NOMO-1 treated with dmso at 0.1 percent for 144 hours (cell line): ENCODE measurements around the gene TSC2.
"Not testable (repeated sequence)": the region's sequence is repeated elsewhere in the genome, so short reads cannot be mapped to it uniquely, and the experiment has no call there.

Source experiments
- DNase-seq: peaks from one replicate; lab custom pipeline; 2025; ENCODE audit not compliant: unreplicated experiment; lab: John Stamatoyannopoulos, UW

TSC2 gene

DNA sequence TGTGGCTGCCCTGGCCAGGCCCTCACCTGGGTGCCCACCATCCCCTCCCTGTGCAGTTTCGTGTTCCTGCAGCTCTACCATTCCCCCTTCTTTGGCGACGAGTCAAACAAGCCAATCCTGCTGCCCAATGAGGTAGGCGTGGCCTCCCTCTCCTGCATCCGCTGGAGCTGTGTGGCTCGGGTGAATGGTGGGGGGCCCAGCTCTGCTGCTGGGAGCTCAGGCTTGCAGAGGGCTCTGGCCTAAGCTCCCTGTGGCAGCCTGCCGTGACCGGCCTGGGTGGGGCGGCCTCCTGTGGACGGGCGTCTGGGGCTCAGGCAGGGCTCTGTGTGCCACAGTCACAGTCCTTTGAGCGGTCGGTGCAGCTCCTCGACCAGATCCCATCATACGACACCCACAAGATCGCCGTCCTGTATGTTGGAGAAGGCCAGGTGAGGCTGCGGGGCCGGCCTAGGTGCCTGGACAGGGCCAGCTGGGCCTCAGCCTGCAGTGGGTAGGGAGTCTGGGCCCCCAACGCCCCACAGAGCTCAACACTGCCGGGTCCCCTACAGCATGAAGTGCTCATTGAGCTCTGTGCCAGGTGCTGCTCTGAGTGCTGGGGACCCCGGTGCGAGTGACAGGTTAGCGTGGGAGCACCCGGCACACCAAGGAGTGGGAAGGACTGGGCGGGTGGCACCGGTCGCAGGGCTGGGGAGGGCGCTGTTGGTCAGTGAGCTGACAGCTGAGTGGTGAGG lies 37.3 kb downstream of the TSC2 start:
- no peak for DNase-seq

DNA sequence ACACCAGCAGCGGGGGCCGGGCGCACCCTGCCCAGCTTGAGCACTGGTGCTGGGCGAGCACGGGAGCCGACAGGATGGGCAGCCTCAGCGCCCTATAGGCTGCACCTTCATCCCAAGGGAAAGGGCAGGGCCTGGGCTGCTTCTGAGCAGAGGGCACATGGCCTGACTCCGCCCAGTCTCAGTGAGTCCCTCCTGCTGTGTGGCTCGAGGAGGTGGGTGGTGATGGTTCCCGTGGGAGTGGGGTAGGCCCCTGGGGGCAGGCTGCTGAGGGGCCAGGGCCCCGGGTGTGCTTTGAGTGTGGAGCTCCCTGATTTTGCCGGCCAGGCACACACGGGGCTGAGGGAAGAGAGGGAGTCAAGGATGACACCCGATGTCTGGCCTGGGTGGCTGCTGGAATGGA lies 37.9 kb downstream of the TSC2 start:
- DNase-seq: no peak

DNA sequence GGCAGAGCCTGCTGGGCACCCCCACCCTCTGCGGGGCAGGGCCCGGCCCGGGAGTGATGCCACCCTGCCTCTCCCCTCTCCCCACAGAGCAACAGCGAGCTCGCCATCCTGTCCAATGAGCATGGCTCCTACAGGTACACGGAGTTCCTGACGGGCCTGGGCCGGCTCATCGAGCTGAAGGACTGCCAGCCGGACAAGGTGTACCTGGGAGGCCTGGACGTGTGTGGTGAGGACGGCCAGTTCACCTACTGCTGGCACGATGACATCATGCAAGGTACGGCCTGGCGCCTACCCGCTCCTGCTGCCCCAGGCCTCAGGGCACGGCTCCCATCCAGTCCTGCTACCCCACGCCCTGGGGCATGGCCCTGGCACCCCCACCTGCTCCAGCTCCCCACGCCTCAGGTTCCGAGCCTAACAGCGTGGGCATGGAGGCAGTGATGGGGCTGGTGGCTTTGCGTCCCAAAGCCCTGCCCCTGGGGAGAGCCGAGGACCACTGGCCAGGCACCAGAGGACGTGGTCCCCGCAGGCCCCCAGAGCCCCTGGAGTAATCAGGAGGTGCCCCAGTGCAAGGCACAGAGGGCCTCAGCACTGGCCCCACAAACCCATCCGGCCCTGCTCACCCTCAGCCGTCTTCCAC lies 38.4 kb downstream of the TSC2 start:
- DNase-seq: no peak

DNA sequence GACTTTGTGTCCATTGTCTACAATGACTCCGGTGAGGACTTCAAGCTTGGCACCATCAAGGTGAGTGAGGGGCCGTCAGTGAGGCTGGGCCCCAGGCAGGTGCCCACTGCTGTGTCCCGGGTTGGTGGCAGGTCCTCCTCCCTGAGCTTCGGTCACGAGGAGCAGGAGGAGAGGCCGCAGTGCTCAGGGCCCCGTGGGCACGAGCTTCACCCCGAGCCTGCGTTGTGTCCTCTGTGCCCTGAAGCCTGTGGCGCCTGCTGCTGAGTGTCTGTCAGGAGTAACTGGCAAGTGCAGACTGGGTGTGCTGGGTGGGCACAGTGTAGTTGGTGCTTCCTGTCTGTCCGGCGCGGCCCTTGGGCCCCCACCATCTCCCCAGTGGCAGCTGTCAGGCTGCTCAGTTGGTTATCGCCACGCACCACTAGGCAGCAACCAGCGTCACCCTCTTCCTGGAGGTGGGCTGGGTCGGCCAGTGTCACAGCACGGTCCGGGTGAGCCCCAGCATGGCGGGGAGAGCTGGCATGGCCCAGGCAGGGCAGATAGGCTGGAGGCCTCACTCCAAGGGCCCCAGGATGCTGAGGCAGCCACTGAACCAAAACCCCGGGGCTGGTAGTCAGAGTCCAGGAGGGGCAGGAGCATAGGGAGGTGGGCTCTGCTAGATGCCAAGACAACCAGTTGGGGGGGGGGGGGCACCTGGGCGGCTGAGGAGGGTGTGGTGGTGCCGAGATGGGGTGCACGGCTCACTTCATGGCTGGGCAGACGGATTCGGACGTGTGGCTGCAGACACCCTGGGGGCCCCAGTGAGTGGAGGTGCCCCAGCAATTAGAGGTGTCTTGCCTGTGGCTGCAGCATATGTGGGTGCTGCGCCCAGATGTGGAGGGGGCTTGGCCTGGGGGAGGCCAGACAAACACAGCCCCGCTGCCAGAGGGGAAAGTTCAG lies 39.3 kb downstream of the TSC2 start:
- DNase-seq: no peak

DNA sequence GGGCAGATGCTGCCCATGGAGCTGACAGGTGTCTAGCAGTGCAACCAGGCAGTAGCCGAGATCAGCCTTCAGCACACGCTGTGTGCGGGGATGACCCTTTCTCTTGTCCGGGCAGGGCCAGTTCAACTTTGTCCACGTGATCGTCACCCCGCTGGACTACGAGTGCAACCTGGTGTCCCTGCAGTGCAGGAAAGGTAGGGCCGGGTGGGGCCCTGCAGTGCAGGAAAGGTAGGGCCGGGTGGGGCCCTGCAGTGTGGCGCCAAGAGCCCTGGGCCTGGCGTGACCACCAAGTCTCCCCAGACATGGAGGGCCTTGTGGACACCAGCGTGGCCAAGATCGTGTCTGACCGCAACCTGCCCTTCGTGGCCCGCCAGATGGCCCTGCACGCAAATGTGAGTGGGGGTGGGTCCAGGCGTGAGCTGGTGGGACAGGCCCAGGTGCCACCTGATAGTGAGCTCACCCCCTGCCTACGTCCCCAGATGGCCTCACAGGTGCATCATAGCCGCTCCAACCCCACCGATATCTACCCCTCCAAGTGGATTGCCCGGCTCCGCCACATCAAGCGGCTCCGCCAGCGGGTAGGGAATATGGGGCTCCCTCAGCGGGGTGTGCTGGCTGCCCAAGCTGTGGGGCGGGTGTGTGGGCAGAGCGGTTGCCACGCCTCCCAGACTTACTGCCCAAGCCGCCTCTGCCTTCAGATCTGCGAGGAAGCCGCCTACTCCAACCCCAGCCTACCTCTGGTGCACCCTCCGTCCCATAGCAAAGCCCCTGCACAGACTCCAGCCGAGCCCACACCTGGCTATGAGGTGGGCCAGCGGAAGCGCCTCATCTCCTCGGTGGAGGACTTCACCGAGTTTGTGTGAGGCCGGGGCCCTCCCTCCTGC lies 40.2 kb downstream of the TSC2 start:
- DNase-seq: no peak

DNA sequence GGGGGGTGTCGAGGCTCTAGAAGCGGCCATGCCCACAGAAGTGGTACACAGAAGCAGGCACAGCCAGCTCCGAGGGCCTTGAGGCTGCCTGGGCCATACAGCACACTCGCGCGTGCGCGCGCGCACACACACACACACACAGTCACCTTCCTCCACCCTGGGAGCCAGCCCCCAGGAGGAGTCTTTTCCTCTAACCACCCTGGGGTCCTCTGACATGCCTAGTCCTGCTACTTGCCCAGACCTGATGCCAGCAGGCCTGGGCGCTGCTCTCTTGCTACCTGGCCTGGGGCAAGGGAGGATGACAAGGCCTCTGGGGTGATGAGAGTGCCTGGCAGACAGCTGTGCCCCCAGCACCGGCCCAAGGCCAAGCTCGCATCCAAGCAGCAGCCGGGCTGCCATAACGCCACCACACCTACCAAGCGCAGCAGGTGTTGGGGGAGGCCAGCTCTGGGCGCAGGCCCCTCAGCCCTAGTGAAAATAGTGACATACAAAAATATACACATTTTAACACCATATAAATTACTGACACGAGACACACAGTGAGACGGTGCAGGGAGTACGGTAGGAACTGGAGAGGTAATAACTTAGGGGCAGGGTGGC lies 41.1 kb downstream of the TSC2 start:
- no peak for DNase-seq

DNA sequence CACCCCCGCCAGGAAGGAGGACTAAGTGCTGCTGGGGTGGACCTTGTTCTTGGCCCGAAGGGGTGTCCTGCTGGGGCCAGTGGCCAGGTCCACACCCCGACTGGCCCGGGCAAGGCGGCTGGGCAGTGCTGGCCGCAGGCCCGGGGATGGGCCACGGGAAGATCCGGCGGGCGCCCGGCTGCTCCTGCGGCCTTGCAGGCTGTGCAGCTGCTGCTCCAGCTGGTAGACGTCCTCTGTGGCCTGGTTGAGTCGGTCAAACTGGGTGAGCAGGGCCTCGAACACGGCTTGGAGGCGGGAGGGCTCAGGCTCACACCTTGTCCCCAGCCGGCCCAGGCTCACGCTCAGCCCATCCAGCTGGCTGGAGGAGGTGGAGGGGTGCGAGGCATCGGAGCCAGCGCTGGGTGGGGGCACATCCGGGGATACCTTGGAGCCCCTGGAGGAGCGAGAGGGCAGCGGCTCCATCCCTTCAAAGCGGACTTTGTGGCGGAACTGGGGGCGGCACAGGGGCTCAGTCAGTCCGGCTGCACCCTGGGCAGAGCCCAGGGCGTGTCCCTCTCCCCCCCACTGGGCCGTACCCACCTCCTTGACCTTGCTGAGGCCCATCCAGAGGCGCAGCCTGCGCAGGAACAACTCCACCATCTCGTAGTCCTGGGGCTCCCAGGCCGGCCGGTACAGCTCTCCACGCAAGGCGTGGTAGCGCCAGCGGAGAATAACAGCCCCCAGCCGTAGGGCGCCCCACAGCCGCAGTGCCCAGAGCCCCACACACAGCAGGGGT lies 42.1 kb downstream of the TSC2 start:
- no peak for DNase-seq

DNA sequence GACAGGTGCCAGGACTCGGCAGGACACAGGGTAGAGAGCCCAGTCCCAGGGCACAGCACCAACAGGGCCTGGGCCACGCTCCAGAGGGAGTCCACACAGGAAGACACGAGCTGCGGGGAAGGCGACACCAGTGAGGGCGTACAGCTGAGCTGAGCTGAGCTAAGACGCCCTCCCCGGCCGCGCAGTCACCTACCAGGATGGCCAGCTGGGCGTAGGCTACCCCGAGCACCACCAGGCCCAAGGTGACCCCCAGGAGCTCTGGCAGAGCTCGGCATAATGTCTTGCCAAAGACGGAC lies 42.6 kb downstream of the TSC2 start:
- no peak for DNase-seq

DNA sequence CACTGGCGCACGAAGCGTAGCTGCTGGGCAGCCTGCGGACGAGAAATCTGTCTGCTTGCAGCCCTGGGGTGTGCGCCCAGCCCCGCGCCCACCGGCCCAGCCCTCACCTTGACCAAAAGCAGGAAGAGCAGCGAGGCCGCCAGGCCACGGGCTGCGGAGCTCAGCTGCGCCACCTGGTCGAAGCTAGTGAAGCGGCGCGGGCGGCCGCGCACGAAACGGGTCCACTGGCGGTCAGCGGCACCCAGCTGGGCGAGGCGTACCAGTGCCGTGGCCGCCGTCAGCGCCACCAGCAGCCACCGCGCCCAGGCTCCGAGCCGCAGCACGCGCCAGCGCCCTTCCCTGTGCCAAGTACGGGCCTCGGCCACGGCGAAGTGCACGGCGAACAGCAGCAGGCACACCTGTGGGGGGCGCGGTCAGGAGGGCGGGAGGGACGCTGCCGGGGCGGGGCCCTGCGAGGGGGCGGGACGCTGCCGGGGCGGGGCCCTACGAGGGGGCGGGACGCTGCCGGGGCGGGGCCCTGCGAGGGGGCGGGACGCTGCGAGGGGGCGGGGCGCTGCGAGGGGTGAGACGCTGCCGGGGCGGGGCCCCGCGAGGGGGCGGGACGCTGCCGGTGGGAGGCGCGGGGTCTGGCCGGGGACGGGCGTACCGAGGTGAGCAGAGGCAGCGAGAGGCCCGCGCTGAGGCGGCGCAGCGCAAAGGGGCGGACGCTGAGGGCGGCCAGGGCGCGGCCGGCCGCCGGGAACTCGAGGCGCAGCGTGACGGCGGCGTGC lies 43.2 kb downstream of the TSC2 start:
- no peak for DNase-seq

DNA sequence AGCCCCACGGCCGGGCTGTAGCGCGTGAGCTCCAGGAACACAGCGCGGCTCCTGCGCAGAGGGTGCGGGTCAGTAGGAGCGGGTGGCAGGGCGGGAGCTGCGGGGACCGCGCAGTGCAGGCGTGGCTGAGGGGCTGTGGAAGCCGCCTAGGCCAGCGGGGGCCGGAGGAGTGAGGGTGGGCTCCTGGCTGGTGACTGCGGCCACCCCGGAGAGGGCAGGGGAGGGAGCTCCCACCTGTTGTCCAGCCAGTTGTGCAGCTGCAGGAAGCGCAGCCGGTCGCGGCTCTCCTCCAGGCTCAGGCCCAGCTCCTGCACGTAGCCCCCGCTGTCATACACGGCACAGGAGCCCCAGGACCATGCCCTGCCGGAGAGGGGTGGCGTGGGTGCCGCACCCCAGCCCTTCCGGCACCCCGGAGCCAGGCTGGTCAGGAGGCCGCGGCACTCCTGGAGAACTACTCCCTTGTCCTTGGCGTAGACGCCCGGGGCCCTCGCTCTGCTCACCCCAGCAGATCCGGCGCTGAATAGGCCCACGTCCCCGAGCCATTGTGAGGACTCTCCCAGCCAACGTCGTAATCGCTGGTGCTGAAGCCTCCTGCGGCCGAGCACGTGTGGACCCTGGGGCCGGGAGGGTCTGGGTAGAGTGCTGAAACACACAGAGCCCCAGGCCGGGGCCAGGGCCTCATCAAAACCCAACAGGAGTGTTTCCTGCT lies 43.9 kb downstream of the TSC2 start:
- no peak for DNase-seq

DNA sequence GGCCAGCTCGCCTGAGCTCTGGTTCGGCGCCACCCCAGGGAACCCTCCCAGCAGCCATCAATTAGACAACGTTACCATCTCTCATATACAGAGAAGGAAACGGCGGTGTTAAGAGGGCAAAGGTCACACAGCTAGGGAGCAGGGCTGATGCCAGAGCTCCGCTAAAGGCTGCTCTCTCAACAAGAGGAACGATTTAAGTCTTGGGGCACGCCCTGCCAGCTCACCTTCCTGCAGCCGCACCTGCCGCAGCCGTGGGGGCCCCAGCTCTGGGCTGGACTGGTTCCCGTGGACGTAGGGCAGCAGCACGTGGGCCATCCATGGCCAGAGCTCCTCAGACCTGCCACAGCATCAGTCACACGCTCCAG lies 44.5 kb downstream of the TSC2 start:
- no peak for DNase-seq

DNA sequence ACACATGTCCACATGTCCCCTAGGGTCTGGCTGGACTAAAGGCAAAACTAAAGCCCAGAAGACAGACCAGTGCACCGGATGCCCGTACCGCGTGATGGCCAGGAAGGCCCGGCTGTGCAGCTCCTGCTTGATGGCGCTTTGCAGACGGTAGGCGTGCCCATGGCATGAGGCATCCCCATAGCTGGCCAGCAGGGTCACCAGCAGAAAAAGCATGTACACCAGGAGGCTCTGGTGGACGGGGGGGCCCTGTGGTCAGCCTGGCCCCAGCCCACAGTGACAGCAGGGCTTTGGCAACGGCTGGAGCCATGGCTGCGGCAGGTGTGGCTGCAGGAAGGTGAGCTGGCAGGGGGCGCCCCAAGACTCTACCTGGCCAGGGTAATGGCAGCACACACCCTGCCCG lies 45.1 kb downstream of the TSC2 start:
- no peak for DNase-seq

DNA sequence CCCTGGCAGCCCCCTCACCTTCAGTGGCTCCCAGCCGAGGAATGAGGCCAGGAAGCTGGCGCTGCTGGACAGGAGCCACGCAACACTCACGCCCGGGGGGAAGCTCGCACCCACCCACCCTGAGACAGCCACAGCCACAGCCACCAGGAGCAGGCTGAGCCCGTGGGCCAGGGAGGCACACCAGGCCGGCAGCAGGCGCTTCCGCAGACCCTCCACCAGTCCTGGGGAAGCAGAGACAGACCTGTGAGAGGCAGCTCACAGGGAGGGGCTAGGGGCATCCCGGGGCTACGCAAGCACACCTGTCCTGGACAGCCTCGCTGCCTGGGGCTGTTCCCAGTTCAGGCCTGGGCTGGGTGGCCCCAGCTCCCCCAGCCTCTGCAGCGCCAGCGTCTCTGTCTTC lies 46.0 kb downstream of the TSC2 start:
- no peak for DNase-seq

DNA sequence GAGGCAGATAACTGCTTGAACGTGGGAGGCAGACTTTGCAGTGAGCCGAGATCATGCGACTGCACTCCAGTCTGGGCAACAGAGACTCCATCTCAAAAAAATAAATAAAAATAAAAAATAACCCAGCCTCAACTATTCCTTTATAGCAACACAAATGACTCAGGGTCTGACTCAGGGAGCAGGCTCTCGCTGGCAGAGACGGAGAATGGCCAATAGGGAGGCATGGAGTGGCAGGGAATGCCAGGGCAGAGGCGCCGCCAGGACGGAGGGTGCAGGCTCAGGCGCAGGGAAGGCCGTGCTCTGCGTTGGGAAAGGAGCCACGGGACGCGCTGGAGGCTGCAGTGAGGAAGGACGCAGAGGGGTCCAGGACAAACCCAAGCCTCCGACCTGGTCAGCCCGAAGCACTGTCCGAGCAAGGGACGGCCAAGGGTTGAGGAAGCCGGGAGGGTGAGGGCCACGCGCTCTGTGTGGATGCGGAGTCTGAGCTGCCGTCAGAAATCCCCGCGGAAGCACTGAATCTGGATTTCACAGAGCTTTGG lies 47.6 kb downstream of the TSC2 start:
- DNase-seq: no peak

DNA sequence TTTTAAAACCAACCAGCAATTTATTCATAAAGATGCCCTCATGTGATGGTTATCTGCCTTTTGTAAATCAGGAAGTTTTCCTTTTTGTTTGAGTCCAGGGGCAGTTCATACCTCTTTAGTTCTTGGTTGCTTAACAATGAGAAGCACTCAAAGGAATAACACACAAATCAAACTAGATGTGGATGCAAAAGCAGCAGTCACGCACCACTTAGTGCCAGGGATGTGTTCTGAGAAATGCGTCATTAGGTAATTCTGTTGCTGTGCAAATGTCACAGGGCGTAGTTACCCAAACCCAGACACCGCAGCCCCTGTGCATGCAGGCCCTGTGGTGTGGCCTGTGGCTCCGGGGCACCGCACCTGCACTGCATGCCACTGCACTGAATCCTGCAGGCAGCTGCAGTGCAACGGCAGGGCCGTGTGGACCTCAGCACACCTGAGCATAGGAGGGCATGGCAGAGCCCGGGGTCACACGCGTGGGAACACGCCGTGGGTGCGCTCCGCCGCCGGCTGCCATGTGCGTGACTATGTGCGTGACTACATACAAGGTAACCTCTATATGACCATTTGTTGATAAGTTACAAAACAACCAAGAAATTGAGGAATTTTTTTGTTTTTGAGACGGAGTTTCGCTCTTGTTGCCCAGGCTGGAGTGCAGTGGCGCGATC lies 48.3 kb downstream of the TSC2 start:
- DNase-seq: no peak

DNA sequence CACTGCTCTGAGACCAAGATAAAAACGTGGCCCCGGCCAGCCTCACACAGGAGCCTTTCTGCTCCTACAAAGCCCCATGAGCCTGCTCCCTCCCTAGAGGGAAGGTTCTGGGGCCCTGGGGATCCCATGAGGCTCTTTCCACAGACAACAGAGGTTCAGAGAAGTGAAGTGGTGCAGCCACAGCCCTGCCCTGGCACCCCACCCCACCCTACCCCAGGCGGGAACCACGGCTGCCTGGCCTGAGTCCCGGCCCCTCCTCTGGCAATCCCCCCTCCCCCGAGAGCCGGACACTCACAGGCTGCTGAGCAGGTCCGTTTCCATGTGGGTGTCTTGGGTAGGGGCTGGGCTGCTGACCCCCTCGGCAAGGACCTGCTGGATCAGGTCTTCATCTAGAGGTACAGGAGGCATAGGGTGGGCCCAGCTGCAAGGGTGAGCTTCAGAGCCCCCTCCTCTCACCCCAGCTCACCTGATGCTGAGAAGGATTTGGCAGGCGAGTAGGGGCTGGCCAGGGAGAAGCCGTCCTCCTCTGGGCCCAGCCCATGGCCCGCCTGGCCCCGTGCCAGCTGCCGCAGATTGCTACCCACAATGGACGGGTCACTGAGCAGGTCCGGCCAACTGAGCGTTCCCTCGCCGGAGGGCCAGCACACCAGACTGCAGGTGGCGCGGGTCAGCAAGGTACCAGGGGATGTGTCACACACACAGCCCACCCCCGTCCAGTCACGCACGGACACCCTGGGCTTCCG lies 49.2 kb downstream of the TSC2 start:
- no peak for DNase-seq

DNA sequence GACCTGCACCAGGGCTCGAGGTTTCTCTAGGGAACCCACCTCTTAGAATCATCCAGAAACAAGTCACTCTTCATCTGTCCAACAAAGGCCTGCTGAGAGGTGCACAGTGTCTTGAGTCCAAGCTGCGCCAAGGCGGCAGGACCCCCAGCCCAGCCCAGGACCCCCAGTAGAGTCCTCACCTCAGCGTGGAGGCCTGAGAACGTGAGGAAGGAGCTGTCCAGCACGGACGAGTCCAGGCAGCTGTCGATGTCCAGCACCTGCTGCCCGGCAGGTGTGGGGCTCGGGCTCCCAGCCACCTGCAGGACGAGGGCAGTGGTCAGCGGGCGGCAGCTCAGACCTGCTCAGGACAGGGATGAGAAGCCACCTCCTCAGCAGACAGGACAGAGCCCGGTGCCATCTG lies 49.9 kb downstream of the TSC2 start:
- DNase-seq: not testable (repeated sequence)
